Smooth muscle cell (in vitro differentiated cells): ENCODE results near the gene SIVA1. TPM values are rescaled to one million over a fixed set of nuclear protein-coding genes. Genes with fewer than 3 reads are reported as not detected.

Experiments used
- DNase-seq: peaks from one replicate; lab custom pipeline; 2025; ENCODE audit not compliant: unreplicated experiment; lab: John Stamatoyannopoulos, UW
- H2AFZ ChIP-seq: fragments of 200-600 bp; sonication (generic); 2 replicates; pipeline ENCODE4 v1.6.0; 2016; ENCODE audit warnings: antibody characterized with exemption, low read depth, mild to moderate bottlenecking
- H3F3A ChIP-seq: fragments of 200-600 bp; sonication (generic); 2 replicates; pipeline ENCODE4 v1.6.0; 2017; ENCODE audit warnings: antibody characterized with exemption, low read depth
- H3K27ac ChIP-seq: fragments of 200-600 bp; sonication (generic); 2 replicates; pipeline ENCODE4 v1.5.1; 2016; ENCODE audit warnings: low read depth, mild to moderate bottlenecking
- H3K27me3 ChIP-seq: fragments of 200-600 bp; sonication (generic); 2 replicates; pipeline ENCODE4 v1.6.1; 2016; ENCODE audit warnings: low read depth, mild to moderate bottlenecking
- H3K36me3 ChIP-seq: fragments of 200-600 bp; sonication (generic); 2 replicates; pipeline ENCODE4 v1.5.1; 2016; ENCODE audit warnings: low read depth
- H3K4me1 ChIP-seq: fragments of 200-600 bp; sonication (generic); 2 replicates; pipeline ENCODE4 v1.5.1; 2016; ENCODE audit warnings: low read depth
- H3K4me2 ChIP-seq: fragments of 200-600 bp; sonication (generic); 2 replicates; pipeline ENCODE4 v1.6.0; 2016; ENCODE audit warnings: mild to moderate bottlenecking
- H3K4me3 ChIP-seq: fragments of 200-600 bp; sonication (generic); 2 replicates; pipeline ENCODE4 v1.5.1; 2016; ENCODE audit warnings: mild to moderate bottlenecking
- H3K79me2 ChIP-seq: fragments of 200-600 bp; sonication (generic); 2 replicates; pipeline ENCODE4 v1.6.0; 2016; ENCODE audit warnings: low read depth, mild to moderate bottlenecking
- H3K9ac ChIP-seq: fragments of 200-600 bp; sonication (generic); 2 replicates; pipeline ENCODE4 v1.6.0; 2016; ENCODE audit warnings: low read depth
- H3K9me3 ChIP-seq: fragments of 200-600 bp; sonication (generic); replicated peaks from 2 replicates; pipeline ENCODE4 v1.5.1; 2016; ENCODE audit warnings: low read depth
- H4K20me1 ChIP-seq: fragments of 200-600 bp; sonication (generic); 2 replicates; pipeline ENCODE4 v1.6.0; 2016; ENCODE audit warnings: low read depth
- whole genome bisulfite sequencing: methylation state at CpG from one replicate; pipeline ENCODE4 v1.1.7; 2016; ENCODE audit warnings: low lambda C conversion rate; 5-methylcytosine and 5-hydroxymethylcytosine counted together
- polyA plus RNA-seq: library from polyadenylated mRNA; unstranded; fragments of >200 nt; fragmentation: Nextera tagmentation; extraction: Ambion mirVana; gene quantifications from 2 replicates; pipeline ENCODE4 v1.2.1, GENCODE V29; 2016
- total RNA-seq: library from RNA; depleted of rRNA; stranded (reverse); fragments of >200 nt; gene quantifications from 2 replicates; pipeline ENCODE4 v1.2.3, GENCODE V29; 2014
- TF ChIP-seq, protein P1 (sequence below): fragments of 200-600 bp; sonication (generic); IDR thresholded peaks from 2 replicates; pipeline ENCODE4 v1.5.1; 2017; ENCODE audit warnings: borderline replicate concordance, mild to moderate bottlenecking, antibody characterized with exemption; ENCODE audit not compliant: insufficient read depth, poor library complexity, severe bottlenecking

SIVA1 gene
- total and polyA plus RNA-seq, 2 experiments from 2014 or later: 78.5 to 118 TPM

GRCh38 chr14:104705340-104706047, 47.5 kb upstream of the SIVA1 start:
- Histone ChIP-seq H3F3A (no peaks in the 10 kb centered on the region), H3K4me3 (no peak overlapping the region), H3K27ac (no peak overlapping the region), H4K20me1 (peaks cover 21% of the 10 kb centered on the region), H3K36me3 (peaks cover 10% of the 10 kb centered on the region), H2AFZ (no peak overlapping the region), H3K4me2 (no peak overlapping the region), H3K9me3 (no peaks in the 10 kb centered on the region), H3K27me3 (no peaks in the 10 kb centered on the region), H3K4me1 (no peaks in the 10 kb centered on the region), H3K79me2 (no peaks in the 10 kb centered on the region), H3K9ac (no peak overlapping the region)
- 97% methylated on average over 21 of the region's 21 CpGs for WGBS
- no peak for DNase-seq
- TF ChIP-seq, protein P1, sequence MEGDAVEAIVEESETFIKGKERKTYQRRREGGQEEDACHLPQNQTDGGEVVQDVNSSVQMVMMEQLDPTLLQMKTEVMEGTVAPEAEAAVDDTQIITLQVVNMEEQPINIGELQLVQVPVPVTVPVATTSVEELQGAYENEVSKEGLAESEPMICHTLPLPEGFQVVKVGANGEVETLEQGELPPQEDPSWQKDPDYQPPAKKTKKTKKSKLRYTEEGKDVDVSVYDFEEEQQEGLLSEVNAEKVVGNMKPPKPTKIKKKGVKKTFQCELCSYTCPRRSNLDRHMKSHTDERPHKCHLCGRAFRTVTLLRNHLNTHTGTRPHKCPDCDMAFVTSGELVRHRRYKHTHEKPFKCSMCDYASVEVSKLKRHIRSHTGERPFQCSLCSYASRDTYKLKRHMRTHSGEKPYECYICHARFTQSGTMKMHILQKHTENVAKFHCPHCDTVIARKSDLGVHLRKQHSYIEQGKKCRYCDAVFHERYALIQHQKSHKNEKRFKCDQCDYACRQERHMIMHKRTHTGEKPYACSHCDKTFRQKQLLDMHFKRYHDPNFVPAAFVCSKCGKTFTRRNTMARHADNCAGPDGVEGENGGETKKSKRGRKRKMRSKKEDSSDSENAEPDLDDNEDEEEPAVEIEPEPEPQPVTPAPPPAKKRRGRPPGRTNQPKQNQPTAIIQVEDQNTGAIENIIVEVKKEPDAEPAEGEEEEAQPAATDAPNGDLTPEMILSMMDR: no peak

GRCh38 chr14:104706733-104707607, 46.0 kb upstream of the SIVA1 start:
- no peaks in the 10 kb centered on the region for H3F3A ChIP-seq
- TF ChIP-seq, protein P1: no peak
- DNase-seq: no peak
- H3K27ac ChIP-seq: no peak overlapping the region
- H3K9me3 ChIP-seq: no peaks in the 10 kb centered on the region
- H4K20me1 ChIP-seq: peaks cover 6% of the 10 kb centered on the region
- no peaks in the 10 kb centered on the region for H3K27me3 ChIP-seq
- no peaks in the 10 kb centered on the region for H3K79me2 ChIP-seq
- no peaks in the 10 kb centered on the region for H3K4me1 ChIP-seq
- H3K4me2 ChIP-seq: no peak overlapping the region
- WGBS: 78% methylated on average over 22 of the region's 28 CpGs
- H2AFZ ChIP-seq: no peak overlapping the region
- peaks cover 10% of the 10 kb centered on the region for H3K36me3 ChIP-seq
- H3K9ac ChIP-seq: no peak overlapping the region
- no peak overlapping the region for H3K4me3 ChIP-seq

GRCh38 chr14:104707608-104708595, 45.0 kb upstream of the SIVA1 start:
- Histone ChIP-seq H3K27me3 (no peaks in the 10 kb centered on the region), H3F3A (no peaks in the 10 kb centered on the region), H3K27ac (no peak overlapping the region), H3K9me3 (no peaks in the 10 kb centered on the region), H3K9ac (no peak overlapping the region), H3K79me2 (no peaks in the 10 kb centered on the region), H3K4me1 (no peaks in the 10 kb centered on the region), H2AFZ (no peak overlapping the region), H3K4me2 (no peak overlapping the region), H3K36me3 (peaks cover 10% of the 10 kb centered on the region), H3K4me3 (no peak overlapping the region), H4K20me1 (no peaks in the 10 kb centered on the region)
- 79% methylated on average over 28 of the region's 34 CpGs for WGBS
- TF ChIP-seq, protein P1: no peak
- no peak for DNase-seq
